Urothelium cell line (cell line): ENCODE results near the gene TP53AIP1.
A peak's percentile ranks its signal among the peaks of the same experiment; 100 is the strongest.

ENCODE experiments used
- DNase-seq: peaks from one replicate; pipeline ENCODE4 v3.0.0; 2011; ENCODE audit warnings: low spot score, mixed read lengths
- FAIRE-seq: peaks from 2 replicates; lab custom pipeline; 2011; peaks lifted over from hg19 to GRCh38; lab: Jason Lieb, UNC

TP53AIP1 gene, protein sequence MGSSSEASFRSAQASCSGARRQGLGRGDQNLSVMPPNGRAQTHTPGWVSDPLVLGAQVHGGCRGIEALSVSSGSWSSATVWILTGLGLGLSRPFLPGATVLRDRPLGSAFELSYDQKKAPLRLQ

DNA sequence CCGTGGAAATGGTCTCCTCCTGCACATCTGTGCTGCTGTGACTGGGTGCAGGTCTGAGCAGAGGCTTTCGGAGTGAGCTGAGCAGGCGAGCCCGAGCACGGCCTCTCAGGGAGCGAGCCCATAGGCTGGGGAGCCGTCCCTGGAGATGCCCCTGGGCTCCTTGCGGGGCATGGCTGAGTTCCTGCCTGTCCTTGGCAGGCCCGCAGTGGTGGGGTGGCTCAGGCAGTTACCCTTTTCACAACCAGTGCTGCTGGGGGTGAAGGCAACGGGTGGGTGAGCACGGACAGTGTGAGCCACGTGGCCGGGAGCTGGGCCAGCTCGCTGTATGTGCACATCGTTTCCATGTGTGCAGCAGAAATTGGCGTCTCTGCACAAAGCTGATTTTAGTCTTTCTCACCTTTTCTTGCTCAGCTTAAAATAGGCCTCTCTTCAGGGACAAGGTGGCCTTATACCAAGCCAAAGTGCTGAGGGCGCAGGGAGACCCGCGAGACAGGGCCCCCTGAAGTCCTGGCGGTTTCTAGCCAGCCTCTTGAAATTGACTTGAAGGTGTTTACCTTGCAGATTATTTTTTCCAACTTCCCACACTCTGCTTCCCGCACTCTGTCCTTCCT, at the start of gene TP53AIP1:
Gene TP53AIP1, minus strand, starts transcription at position 55 of the 611 bp plus-strand sequence. CDS start 5,053 bp downstream, outside the sequence.
- DNase-seq = no peak
- FAIRE-seq = no peak

DNA sequence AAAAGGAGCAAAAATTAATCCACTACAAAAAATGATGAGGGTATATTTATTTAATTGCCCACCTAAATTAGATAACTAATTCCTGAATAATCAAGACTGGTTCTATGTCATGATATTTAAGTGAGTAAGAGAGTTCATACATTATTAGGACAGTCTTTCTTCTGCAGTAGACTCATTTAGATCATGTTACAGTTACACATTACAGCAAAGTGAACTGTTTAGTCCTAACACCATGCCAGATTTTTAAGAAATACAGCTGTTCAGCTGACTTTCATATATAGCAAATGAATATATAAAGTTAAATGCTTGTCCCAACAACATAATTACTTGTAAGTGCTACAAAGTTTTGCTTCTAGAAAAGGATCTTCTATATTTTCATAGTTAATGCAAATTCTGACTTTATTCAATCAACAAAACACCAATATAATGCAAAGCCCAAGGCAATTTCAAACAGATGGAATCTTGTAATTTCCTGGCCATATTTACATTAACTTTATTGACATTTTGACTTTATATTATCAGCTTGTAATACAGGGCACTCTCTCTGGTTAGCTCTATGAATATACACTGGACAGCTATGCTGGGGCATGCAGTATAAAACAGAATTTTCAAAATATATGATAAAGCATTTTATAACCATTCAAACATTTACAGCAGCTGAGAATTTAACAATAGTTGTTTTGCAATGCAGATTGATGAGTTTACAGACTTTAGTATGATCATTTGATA, 45.7 kb upstream of the TP53AIP1 start:
- FAIRE-seq = no peak
- DNase-seq = no peak

GRCh38 chr11:128985880-128986279, 43.2 kb upstream of the TP53AIP1 start:
- DNase-seq (no peak), FAIRE-seq (no peak)

- no peak for DNase-seq
- FAIRE-seq = no peak
Observed at GRCh38 chr11:128983023-128983422, 40.4 kb upstream of the TP53AIP1 start.

GRCh38 chr11:128981254-128981653, 38.6 kb upstream of the TP53AIP1 start:
- DNase-seq = no peak
- no peak for FAIRE-seq

DNA sequence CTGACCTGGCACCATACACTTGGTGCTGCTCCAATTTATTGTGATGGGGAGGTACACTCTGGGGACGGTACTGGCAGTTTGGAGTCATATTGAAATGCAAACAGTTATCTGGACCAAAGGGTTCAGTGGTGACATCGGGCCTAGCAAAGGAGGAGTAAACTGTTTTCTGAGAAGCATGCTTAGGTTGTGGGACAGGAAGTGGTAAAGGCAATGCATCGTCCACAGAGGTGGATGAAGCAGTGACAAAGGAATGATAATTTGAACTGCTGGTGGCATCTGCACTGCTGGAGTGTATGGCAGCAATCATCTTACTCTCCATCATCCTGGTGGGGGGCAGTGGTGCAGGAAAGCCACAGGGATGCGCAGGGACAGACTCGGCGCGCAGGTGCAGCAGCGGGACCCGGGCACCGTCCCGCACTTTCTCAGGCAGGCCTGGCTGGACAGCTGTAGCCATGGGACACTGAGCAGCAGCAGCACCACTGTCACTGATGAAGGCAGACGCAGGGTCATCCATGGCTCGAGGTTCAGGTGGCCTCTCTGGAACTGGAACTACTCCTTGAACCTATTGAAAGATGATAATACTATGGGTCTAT, 28.0 kb upstream of the TP53AIP1 start:
- FAIRE-seq (no peak), DNase-seq (no peak)

DNA sequence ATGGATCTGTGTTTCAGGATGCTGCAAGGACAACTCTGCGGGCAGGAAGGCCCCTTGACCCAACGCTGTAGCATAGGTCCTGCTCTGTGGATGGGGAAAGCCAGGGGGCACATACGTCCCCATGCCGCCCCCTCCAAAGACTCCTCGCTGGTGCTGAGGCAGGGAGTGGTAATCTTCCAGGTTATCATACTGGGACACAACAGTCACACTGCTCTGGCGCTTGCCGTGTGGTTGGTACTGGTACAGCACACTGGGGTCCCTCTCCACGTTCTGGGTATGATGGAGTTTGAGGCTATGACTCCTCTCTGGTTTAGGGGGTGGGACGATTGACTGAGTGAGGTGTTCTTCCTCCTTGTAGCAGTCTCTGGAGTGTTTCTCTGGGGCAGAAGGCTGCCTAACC, 26.2 kb upstream of the TP53AIP1 start:
- no peak for FAIRE-seq
- no peak for DNase-seq

GRCh38 chr11:128967578-128967977, 24.9 kb upstream of the TP53AIP1 start:
- no peak for FAIRE-seq
- no peak for DNase-seq

DNA sequence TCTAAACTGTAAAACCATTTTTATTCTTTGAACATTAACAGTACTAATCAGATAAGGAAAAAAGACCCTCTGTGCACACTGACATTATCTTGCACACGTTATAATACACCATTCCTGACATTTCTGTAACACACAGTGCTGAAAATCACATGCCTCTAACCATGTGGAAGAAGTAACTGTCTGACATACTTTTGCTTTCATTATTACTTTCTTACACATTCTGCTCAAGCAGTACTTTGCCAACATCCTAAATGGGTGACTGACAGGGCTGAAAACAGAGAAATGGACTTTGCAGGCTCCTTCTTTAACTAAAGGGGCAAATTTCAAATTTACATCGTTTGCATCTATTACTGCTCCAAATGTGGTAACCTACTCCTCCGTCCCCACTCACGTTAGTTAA, 22.8 kb upstream of the TP53AIP1 start:
- FAIRE-seq (no peak), DNase-seq (no peak)

DNA sequence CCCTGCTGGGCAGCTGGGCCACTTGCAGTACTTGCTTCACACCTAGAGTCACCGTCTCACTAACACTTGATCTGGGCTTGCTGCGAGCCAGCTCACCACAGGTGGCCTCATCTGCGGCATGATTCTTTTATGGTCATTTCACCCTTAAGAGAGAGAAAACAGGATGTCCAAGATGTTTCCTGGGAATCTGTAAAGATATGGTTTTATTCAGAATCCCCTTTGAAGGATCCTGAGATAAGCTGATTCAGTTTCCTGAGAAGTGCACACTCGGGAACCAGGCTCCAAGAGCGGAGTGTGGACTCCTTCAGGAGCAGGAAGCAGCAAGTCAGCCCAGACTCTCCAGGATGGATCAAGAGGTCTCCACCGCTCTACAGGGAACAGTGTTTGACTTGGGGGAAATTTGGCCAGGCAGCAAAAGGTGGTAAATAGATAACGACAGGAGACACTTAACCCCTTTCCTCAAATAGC, 21.8 kb upstream of the TP53AIP1 start:
- FAIRE-seq (no peak), DNase-seq (no peak)

- FAIRE-seq (no peak), DNase-seq (no peak)
Observed at GRCh38 chr11:128963744-128964325, 21.2 kb upstream of the TP53AIP1 start.

- FAIRE-seq = no peak
Observed at GRCh38 chr11:128962896-128963295, 20.2 kb upstream of the TP53AIP1 start.

DNA sequence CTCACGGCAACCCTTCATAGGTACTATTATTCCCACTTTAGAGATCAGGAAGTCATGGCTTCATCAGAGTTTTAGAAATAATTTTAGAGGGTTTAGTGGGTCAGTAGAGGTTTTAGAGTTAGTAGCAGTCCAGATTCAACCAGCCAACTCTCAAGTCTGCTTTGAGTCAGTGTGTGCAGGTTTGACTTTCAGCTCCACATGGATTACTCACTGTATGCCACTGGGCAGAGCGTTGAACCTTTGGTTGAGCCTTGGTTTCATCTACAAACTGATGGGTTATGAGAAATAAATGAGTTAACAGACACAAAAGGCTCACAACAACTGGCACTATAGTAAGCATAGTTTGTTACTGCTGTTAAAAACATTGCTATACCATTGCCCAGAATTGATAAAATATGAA, 19.0 kb upstream of the TP53AIP1 start:
- DNase-seq = no peak
- FAIRE-seq = no peak

More at GRCh38 chr11:128962896-128963295, 20.2 kb upstream of the TP53AIP1 start:
- no peak for DNase-seq

DNA sequence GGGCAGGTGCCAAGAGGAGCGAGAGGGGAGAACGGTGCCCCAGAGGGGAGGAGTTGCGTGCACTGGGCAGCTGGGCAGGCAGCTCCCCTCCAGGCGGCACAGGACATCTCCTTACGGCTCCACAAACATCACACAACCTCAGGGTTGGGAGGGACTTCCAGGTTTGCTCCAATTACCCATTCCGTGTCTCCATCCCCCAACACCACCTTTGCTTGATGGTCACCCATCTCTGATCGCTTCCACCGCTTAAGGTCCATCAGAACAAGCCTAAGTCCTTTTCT, 14.5 kb upstream of the TP53AIP1 start:
- no peak for FAIRE-seq
- DNase-seq = no peak

- no peak for FAIRE-seq
- peak; percentile 57 for DNase-seq
Observed at GRCh38 chr11:128956401-128957201, 13.9 kb upstream of the TP53AIP1 start.

DNA sequence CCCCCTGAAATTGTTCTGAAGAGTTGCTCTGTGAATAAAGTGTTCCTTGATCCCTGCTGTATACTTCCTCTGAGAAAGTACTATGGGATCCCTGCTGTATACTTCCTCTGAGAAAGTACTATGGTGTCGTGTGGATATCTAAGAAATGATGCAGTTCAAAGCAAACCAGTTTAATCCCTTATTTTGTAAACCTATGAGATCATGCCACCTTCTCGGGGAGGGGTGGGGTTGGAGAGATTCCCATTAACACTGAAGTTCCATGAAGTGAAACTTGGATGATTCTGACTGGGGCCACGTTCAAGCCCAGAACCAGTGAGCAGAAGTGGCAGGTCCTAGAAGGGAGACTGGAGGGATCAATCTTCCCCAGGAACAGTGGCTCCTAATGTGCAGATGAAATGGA, 13.0 kb upstream of the TP53AIP1 start:
- FAIRE-seq (no peak), DNase-seq (no peak)

DNA sequence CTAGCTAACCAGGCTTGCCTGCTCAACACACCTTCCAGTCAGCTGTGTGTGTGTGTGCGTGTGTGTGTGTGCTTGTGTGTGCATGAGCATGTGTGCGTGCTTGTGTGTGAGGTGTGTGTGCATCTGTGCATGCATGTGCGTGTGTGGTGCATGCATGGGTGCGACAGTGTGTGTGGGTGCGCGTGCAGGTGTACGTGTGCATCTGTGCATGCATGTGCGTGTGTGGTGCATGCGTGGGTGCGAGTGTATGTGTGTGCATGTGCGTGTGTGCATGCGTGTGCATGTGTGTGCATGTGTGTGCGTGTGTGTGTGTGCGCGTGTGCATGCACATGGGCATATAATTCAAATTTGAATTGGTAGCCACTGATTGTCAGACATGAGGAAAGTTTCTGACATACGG, 10.5 kb upstream of the TP53AIP1 start:
- DNase-seq (no peak), FAIRE-seq (peak; percentile 88)

- no peak for FAIRE-seq
- DNase-seq = no peak
Observed at GRCh38 chr11:128949791-128950454, 7.3 kb upstream of the TP53AIP1 start.

DNA sequence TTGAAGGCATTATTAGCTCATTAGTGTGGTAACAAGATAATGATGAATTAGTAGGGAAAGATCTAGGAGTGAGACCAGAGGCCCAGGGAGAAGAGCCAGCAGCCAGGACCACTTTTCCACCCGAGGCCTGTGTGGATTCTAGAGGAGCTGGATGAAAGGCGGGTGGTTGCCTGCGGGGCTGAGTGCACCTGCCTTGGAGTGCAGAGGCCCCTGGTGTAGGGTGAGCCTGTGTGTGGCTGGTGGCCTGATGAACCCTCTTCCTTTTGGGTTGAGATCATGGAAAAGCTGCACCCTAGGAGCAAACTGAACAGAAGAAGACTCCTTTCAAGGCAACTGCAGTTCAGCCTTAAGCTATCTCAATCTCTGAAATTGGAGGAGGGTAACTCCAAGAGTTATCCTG, 5.9 kb upstream of the TP53AIP1 start:
- FAIRE-seq (no peak), DNase-seq (no peak)

GRCh38 chr11:128947773-128948172, 5.1 kb upstream of the TP53AIP1 start:
- FAIRE-seq (no peak), DNase-seq (no peak)
